Uterus (tissue), 2 donors: Measurements from ENCODE around the gene ARPC2.

Experiments used
- POLR2A ChIP-seq, 2 donors: fragments of 450-650 bp; IDR thresholded peaks; one replicate each; pipeline ENCODE4 v1.6.1; 2016; ENCODE audit warnings: antibody characterized with exemption in 2 of 2, mild to moderate bottlenecking in 1 of 2, moderate library complexity in 1 of 2
- TF ChIP-seq, protein P1 (sequence below), 4 experiments: fragments of 200-600 bp in 2 of 4; fragments of 450-650 bp in 2 of 4; sonication (generic) in 2 of 4; IDR thresholded peaks; one replicate each; pipeline ENCODE4 v1.5.1; 2016 to 2019; ENCODE audit warnings: antibody characterized with exemption in 4 of 4, mild to moderate bottlenecking in 2 of 4, moderate library complexity in 1 of 4

DNA sequence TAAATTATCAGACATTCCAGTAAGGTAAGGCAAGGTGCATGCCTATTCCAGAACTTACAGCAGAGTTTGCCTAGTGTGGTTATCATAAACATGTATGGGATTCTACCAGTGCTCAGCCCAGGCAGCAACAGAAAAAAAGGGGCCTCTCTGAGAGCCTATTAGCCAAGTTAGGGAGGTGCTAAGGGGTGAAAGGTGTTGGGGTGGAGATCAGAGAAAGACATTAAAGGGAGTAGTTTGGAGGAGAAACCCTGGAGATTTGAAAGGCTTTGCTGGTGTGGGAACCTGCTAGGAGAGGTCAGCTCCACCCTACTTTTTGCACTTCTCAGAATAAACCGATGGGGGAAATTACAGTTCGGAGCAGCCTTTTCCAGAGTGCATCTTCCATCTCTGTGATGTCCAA is 2.9 kb downstream of the ARPC2 start:
- TF ChIP-seq, protein P1, sequence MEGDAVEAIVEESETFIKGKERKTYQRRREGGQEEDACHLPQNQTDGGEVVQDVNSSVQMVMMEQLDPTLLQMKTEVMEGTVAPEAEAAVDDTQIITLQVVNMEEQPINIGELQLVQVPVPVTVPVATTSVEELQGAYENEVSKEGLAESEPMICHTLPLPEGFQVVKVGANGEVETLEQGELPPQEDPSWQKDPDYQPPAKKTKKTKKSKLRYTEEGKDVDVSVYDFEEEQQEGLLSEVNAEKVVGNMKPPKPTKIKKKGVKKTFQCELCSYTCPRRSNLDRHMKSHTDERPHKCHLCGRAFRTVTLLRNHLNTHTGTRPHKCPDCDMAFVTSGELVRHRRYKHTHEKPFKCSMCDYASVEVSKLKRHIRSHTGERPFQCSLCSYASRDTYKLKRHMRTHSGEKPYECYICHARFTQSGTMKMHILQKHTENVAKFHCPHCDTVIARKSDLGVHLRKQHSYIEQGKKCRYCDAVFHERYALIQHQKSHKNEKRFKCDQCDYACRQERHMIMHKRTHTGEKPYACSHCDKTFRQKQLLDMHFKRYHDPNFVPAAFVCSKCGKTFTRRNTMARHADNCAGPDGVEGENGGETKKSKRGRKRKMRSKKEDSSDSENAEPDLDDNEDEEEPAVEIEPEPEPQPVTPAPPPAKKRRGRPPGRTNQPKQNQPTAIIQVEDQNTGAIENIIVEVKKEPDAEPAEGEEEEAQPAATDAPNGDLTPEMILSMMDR (IDR thresholded peaks at IDR 0.05): no peak
- no peak for TF ChIP-seq POLR2A (IDR thresholded peaks at IDR 0.05)
